Upper lobe of left lung (tissue), 6 donors: ENCODE measurements around the gene ABHD11. TPM values are rescaled to one million over a fixed set of nuclear protein-coding genes. Genes with fewer than 3 reads are reported as not detected.
"Not testable (repeated sequence)": the region's sequence is repeated elsewhere in the genome, so short reads cannot be mapped to it uniquely, and the experiment has no call there.

Experiments
- ATAC-seq, 2 donors: fragments of 200-7000 bp; cut with Tn5 transposase; one replicate each; pipeline ENCODE4 v1.9.1; 2022; ENCODE audit warnings: mild to moderate bottlenecking in 2 of 2, moderate library complexity in 2 of 2; ENCODE audit not compliant: low FRiP score in 2 of 2
- DNase-seq, 2 donors: peaks; one replicate each; pipeline ENCODE4 v3.0.0-alpha.2; 2019 to 2020
- H3K27ac ChIP-seq, 4 donors: fragments of 200-600 bp; sonication (generic); one replicate each; pipeline ENCODE4 v1.5.1; 2016 to 2019
- H3K27me3 ChIP-seq, 4 donors: fragments of 200-600 bp; sonication (generic); one replicate each; pipeline ENCODE4 v1.5.1; 2017 to 2019
- H3K36me3 ChIP-seq, 4 donors: fragments of 200-600 bp; sonication (generic); one replicate each; pipeline ENCODE4 v1.5.1; 2016 to 2019
- H3K4me1 ChIP-seq, 4 donors: fragments of 200-600 bp; sonication (generic); one replicate each; pipeline ENCODE4 v1.5.1; 2018 to 2019
- H3K4me3 ChIP-seq, 4 donors: fragments of 200-600 bp; sonication (generic); one replicate each; pipeline ENCODE4 v1.5.1; 2017 to 2019; ENCODE audit warnings: mild to moderate bottlenecking in 2 of 4, moderate library complexity in 1 of 4
- H3K9me3 ChIP-seq, 4 donors: fragments of 200-600 bp; sonication (generic); one replicate each; pipeline ENCODE4 v1.5.1; 2018 to 2019
- EP300 ChIP-seq, 4 donors: sonication (generic); formaldehyde crosslinking; IDR thresholded peaks; one replicate each; pipeline ENCODE4 v1.5.1; 2017; ENCODE audit warnings: antibody characterized with exemption in 4 of 4, control low read depth in 2 of 4
- POLR2A ChIP-seq, 4 donors: fragments of 450-650 bp; IDR thresholded peaks; one replicate each; pipeline ENCODE4 v1.5.1; 2016 to 2017; ENCODE audit warnings: antibody characterized with exemption in 4 of 4, mild to moderate bottlenecking in 2 of 4
- POLR2AphosphoS5 ChIP-seq, 2 donors: sonication (generic); formaldehyde crosslinking; IDR thresholded peaks; one replicate each; pipeline ENCODE4 v1.5.1; 2017; ENCODE audit warnings: antibody characterized with exemption in 2 of 2
- WGBS, 2 donors: methylation state at CpG; one replicate each; pipeline ENCODE4 v1.1.5; 2017 to 2018; 5-methylcytosine and 5-hydroxymethylcytosine counted together
- total RNA-seq, 6 donors: library from RNA; depleted of rRNA in 4 of 6; stranded (reverse); fragments of >200 nt in 4 of 6; gene quantifications; one replicate each; pipeline versions ENCODE4 v1.1.0 to v1.2.1, GENCODE V29; 2016 to 2021
- TF ChIP-seq, protein P1 (sequence below), 6 experiments: fragments of 450-650 bp in 4 of 6; fragments of 200-600 bp in 2 of 6; sonication (generic) in 2 of 6; IDR thresholded peaks; one replicate each; pipeline ENCODE4 v1.5.1; 2016 to 2019; ENCODE audit warnings: antibody characterized with exemption in 6 of 6
- donor health status: DM: no; HTN: no; CAD: no; lungs with moderate emphysema.
- donor health status: DM: no; HTN: yes; CAD: no; lungs with severe emphysema.

Gene ABHD11, protein sequence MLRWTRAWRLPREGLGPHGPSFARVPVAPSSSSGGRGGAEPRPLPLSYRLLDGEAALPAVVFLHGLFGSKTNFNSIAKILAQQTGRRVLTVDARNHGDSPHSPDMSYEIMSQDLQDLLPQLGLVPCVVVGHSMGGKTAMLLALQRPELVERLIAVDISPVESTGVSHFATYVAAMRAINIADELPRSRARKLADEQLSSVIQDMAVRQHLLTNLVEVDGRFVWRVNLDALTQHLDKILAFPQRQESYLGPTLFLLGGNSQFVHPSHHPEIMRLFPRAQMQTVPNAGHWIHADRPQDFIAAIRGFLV
- total RNA-seq: 10 to 100 TPM; 13.6 to 35.3 (median 28.2) TPM

DNA sequence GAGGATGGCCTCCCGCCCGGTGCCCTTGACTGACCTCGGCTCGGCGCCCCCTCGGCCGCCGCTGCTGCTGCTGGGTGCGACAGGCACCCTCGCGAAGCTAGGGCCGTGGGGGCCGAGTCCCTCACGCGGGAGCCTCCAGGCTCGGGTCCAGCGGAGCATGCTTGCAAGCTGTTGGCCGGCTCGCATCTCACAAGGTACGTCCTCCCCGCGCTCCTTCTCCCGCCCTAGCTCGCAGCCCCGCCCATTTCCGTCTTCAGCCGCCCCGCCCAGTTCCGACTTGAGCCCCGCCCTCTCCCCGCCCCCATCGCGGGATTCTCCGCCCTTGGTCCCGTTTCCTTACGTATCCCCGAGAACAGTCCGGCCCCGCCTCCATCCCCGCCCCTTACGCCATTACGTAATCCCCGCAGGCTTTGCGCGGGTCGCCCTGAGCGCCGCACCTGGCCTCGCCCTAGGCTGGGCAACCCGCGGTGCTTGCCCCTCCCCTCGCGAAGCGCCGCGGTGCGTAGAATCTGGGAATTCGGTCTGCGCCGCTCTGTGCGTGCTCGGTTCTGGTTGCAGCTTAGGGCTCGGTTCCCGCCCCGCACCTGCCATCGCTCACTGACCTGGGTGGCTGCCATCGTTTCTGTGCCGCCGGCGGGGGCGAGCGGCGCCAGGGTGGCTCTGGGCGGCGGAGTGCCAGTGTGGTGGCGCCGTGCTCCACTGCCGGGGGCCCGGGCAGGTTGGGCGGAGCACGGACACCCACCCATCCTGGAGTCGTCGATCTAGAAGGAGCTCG is at the start of gene ABHD11:
TSS of gene ABHD11 (minus strand) at position 191 of the 775 bp plus-strand sequence. CDS start at position 159, 32 bp downstream.
- peak within 1 kb of the TSS; percentile 87 to 97 (median 94) for H3K27ac ChIP-seq
- H3K9me3 ChIP-seq: no peaks in the 10 kb centered on the region
- peaks cover 29 to 58% (median 33%) of the 10 kb centered on the region in 4 donors for H3K4me1 ChIP-seq
- WGBS, 2 donors: 0 to 1% methylated on average over 29 to 49 of the region's 84 CpGs
- peaks cover 0 to 22% (median 16%) of the 10 kb centered on the region in 4 donors for H3K36me3 ChIP-seq
- ATAC-seq: peak; percentile 91 to 95
- TF ChIP-seq EP300 (IDR thresholded peaks at IDR 0.05) (peak in 1 of 4 donors; percentile 60), POLR2AphosphoS5 (IDR thresholded peaks at IDR 0.05) (peak; percentile 93 to 96), POLR2A (IDR thresholded peaks at IDR 0.05) (peak in 3 of 4 donors; percentile 55 to 97 (median 81))
- TF ChIP-seq, protein P1, sequence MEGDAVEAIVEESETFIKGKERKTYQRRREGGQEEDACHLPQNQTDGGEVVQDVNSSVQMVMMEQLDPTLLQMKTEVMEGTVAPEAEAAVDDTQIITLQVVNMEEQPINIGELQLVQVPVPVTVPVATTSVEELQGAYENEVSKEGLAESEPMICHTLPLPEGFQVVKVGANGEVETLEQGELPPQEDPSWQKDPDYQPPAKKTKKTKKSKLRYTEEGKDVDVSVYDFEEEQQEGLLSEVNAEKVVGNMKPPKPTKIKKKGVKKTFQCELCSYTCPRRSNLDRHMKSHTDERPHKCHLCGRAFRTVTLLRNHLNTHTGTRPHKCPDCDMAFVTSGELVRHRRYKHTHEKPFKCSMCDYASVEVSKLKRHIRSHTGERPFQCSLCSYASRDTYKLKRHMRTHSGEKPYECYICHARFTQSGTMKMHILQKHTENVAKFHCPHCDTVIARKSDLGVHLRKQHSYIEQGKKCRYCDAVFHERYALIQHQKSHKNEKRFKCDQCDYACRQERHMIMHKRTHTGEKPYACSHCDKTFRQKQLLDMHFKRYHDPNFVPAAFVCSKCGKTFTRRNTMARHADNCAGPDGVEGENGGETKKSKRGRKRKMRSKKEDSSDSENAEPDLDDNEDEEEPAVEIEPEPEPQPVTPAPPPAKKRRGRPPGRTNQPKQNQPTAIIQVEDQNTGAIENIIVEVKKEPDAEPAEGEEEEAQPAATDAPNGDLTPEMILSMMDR (IDR thresholded peaks at IDR 0.05): no peak
- H3K4me3 ChIP-seq: peak within 1 kb of the TSS; percentile 81 to 99 (median 92)
- DNase-seq: peak; percentile 99
- H3K27me3 ChIP-seq: no peaks in the 10 kb centered on the region

GRCh38 chr7:73787786-73788048 is 49.1 kb upstream of the ABHD11 start:
- not testable (repeated sequence) for H3K27me3 ChIP-seq, H3K36me3 ChIP-seq, H3K4me1 ChIP-seq, H3K4me3 ChIP-seq, H3K27ac ChIP-seq, DNase-seq, H3K9me3 ChIP-seq, ATAC-seq
- 88 to 89% methylated on average over 1 of the region's 1 CpG for WGBS, 2 donors

GRCh38 chr7:73786588-73786987 is 48.0 kb upstream of the ABHD11 start:
- no peak overlapping the region for H3K27ac ChIP-seq
- no peaks in the 10 kb centered on the region for H3K4me1 ChIP-seq
- TF ChIP-seq, protein P1 (IDR thresholded peaks at IDR 0.05): no peak
- no peak for TF ChIP-seq EP300 (IDR thresholded peaks at IDR 0.05)
- no peak for TF ChIP-seq POLR2A (IDR thresholded peaks at IDR 0.05)
- no peak for TF ChIP-seq POLR2AphosphoS5 (IDR thresholded peaks at IDR 0.05)
- no peaks in the 10 kb centered on the region for H3K27me3 ChIP-seq
- DNase-seq (no peak), ATAC-seq (no peak)
- H3K9me3 ChIP-seq: no peaks in the 10 kb centered on the region
- WGBS, 2 donors: 79 to 90% methylated on average over 1 of the region's 1 CpG
- no peaks in the 10 kb centered on the region for H3K36me3 ChIP-seq
- no peak overlapping the region for H3K4me3 ChIP-seq

GRCh38 chr7:73779517-73779916 is 40.9 kb upstream of the ABHD11 start:
- 92 to 100% methylated on average over 1 of the region's 1 CpG for WGBS, 2 donors
- H3K27ac ChIP-seq: no peak overlapping the region
- no peak for DNase-seq
- ATAC-seq: no peak
- TF ChIP-seq POLR2AphosphoS5 (IDR thresholded peaks at IDR 0.05): no peak
- TF ChIP-seq, protein P1 (IDR thresholded peaks at IDR 0.05): no peak
- TF ChIP-seq EP300 (IDR thresholded peaks at IDR 0.05): no peak
- no peak for TF ChIP-seq POLR2A (IDR thresholded peaks at IDR 0.05)
- H3K27me3 ChIP-seq: no peaks in the 10 kb centered on the region
- no peaks in the 10 kb centered on the region for H3K4me1 ChIP-seq
- no peaks in the 10 kb centered on the region for H3K36me3 ChIP-seq
- H3K9me3 ChIP-seq: no peaks in the 10 kb centered on the region
- H3K4me3 ChIP-seq: no peak overlapping the region

GRCh38 chr7:73778801-73779389 is 40.3 kb upstream of the ABHD11 start:
- peak in 1 of 2 donors; percentile 7 for DNase-seq

More at GRCh38 chr7:73778801-73779389, 40.3 kb upstream of the ABHD11 start:
- no peaks in the 10 kb centered on the region for H3K4me1 ChIP-seq
- ATAC-seq: no peak
- no peaks in the 10 kb centered on the region for H3K9me3 ChIP-seq
- H3K27ac ChIP-seq: no peak overlapping the region
- H3K36me3 ChIP-seq: no peaks in the 10 kb centered on the region
- no peak overlapping the region for H3K4me3 ChIP-seq
- TF ChIP-seq, protein P1 (IDR thresholded peaks at IDR 0.05): no peak
- no peak for TF ChIP-seq POLR2AphosphoS5 (IDR thresholded peaks at IDR 0.05)
- no peak for TF ChIP-seq EP300 (IDR thresholded peaks at IDR 0.05)
- TF ChIP-seq POLR2A (IDR thresholded peaks at IDR 0.05): no peak
- no peaks in the 10 kb centered on the region for H3K27me3 ChIP-seq
- WGBS, 2 donors: 91 to 93% methylated on average over 11 of the region's 11 CpGs
